ENCODE data around the gene GPR32.

Gene GPR32

GRCh38 chr19:50815439-50815838 is 45.2 kb downstream of the GPR32 start:
- no peak for DNase-seq (ENCODE audit: low read depth)
- TF ChIP-seq POLR2A (IDR thresholded peaks at IDR 0.05; ENCODE audit: extremely low read depth, insufficient read length) (no peak), CTCF (IDR thresholded peaks at IDR 0.05; ENCODE audit: low read depth, low read length) (no peak), MYC (IDR thresholded peaks at IDR 0.05; ENCODE audit: low read depth, low read length) (no peak), MAX (IDR thresholded peaks at IDR 0.05; ENCODE audit: low read depth, low read length) (no peak)
- no peak overlapping the region for H3K4me3 ChIP-seq (ENCODE audit: low read depth, low read length)

- TF ChIP-seq MYC (IDR thresholded peaks at IDR 0.05; ENCODE audit: low read depth, low read length) (no peak), POLR2A (IDR thresholded peaks at IDR 0.05; ENCODE audit: extremely low read depth, insufficient read length) (no peak), MAX (IDR thresholded peaks at IDR 0.05; ENCODE audit: low read depth, low read length) (no peak), CTCF (IDR thresholded peaks at IDR 0.05; ENCODE audit: low read depth, low read length) (no peak)
- DNase-seq (ENCODE audit: low read depth): peak; percentile 67
- no peak overlapping the region for H3K4me3 ChIP-seq (ENCODE audit: low read depth, low read length)
Measured at GRCh38 chr19:50817941-50818858, 47.9 kb downstream of the GPR32 start.

- no peak for DNase-seq (ENCODE audit: low read depth)
- no peak for TF ChIP-seq CTCF (IDR thresholded peaks at IDR 0.05; ENCODE audit: low read depth, low read length)
- no peak overlapping the region for H3K4me3 ChIP-seq (ENCODE audit: low read depth, low read length)
Measured at GRCh38 chr19:50818859-50819472, 48.7 kb downstream of the GPR32 start.

- TF ChIP-seq POLR2A (IDR thresholded peaks at IDR 0.05; ENCODE audit: extremely low read depth, insufficient read length): no peak
- TF ChIP-seq CTCF (IDR thresholded peaks at IDR 0.05; ENCODE audit: low read depth, low read length): no peak
- no peak for TF ChIP-seq MYC (IDR thresholded peaks at IDR 0.05; ENCODE audit: low read depth, low read length)
- no peak for TF ChIP-seq MAX (IDR thresholded peaks at IDR 0.05; ENCODE audit: low read depth, low read length)
- DNase-seq (ENCODE audit: low read depth): no peak
- H3K4me3 ChIP-seq (ENCODE audit: low read depth, low read length): no peak overlapping the region
Measured at GRCh38 chr19:50819636-50820035, 49.4 kb downstream of the GPR32 start.

- no peak for DNase-seq (ENCODE audit: low read depth)
- no peak overlapping the region for H3K4me3 ChIP-seq (ENCODE audit: low read depth, low read length)
- TF ChIP-seq MAX (IDR thresholded peaks at IDR 0.05; ENCODE audit: low read depth, low read length) (no peak), POLR2A (IDR thresholded peaks at IDR 0.05; ENCODE audit: extremely low read depth, insufficient read length) (no peak), CTCF (IDR thresholded peaks at IDR 0.05; ENCODE audit: low read depth, low read length) (no peak), MYC (IDR thresholded peaks at IDR 0.05; ENCODE audit: low read depth, low read length) (no peak)
Measured at GRCh38 chr19:50820086-50820485, 49.8 kb downstream of the GPR32 start.

Measured in NB4 (cell line).